GM23248 (cell line): Measurements from ENCODE around the gene VRTN.

Experiments used
- EZH2 ChIP-seq: fragments of 200-600 bp; sonication (generic); IDR thresholded peaks from 2 replicates; pipeline ENCODE4 v1.6.1; 2018; ENCODE audit warnings: antibody characterized with exemption, mild to moderate bottlenecking; ENCODE audit not compliant: insufficient read depth, poor library complexity, severe bottlenecking
- EZH2phosphoT487 ChIP-seq: fragments of 200-600 bp; sonication (generic); IDR thresholded peaks from 2 replicates; pipeline ENCODE4 v1.6.1; 2018; ENCODE audit warnings: antibody characterized with exemption, moderate library complexity, mild to moderate bottlenecking, low read depth; ENCODE audit not compliant: insufficient read depth

DNA sequence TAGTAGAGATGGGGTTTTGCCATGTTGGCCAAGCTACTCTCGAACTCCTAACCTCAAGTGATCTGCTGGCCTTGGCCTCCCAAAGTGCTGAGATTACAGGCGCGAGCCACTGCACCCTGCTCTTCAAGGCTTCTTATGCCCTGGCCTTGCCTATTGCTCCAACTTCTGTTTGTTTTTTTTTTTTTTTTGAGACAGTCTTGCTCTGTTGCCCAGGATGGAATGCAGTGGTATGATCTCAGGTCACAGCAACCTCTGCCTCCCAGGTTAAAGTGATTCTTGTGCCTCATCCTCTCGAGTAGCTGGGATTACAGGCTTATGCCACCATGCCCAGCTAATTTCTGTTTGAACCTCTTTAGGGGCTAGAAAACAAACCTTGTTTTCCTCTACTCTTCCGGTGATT is 39.6 kb upstream of the VRTN start:
- TF ChIP-seq EZH2 = no peak
- TF ChIP-seq EZH2phosphoT487 = no peak
